ENCODE measurements around the gene SLTM. TPM values are rescaled to one million over a fixed set of nuclear protein-coding genes. Genes with fewer than 3 reads are reported as not detected.

SLTM gene
- 68.6 to 96.0 TPM (median 76.9 TPM) in 5 replicates for total RNA-seq (2022; extraction: Qiagen RNA extraction; ENCODE audit: low read depth)

DNA sequence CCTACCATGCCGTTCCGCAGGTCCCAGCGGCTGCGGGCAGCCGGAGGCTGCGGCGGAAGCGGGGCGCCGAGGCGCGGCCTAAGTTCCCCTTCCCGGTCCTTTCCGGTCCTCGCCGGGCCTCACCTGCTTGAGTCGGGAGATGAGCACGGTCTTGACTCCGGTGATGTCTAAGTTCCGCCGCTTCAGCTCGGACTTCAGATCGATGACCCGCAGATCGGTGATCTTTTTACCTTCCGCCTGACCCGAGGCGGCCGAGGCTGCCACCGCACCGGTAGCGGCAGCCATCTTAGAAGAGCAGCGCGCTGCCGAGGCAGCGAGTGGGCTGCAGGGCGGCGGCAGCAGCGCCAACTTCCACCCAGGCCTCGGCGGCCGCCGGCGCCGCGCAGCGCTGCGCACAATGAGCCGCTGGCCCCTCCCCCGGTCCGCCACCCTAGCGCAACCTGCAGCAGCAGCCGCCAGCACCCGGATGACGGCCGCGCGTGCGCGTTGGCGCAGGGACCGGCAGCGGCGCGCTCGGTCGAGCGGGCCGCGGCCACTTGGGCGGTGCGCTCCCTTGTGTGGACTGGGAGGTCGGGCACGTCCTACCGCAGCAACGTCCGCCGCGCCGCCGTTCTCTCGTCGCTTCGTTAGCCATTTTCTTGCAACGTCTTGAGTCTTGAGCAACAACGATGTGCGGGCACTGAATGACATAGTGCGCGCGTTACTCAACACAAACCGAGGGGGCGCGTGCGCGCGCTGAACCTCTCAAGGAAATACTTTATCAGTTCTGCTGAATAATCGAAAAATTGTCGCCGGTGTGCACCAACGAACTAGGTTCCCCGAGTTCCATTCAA is at the start of gene SLTM:
TSS of gene SLTM (minus strand) at position 399 of the 833 bp plus-strand sequence. CDS start at position 285, 114 bp downstream.

Other genes starting within 250 kb of the SLTM start
- 76.6 to 157 TPM (median 126 TPM) in 5 replicates for gene ADAM10, start 184.0 kb downstream of the SLTM start, total RNA-seq (2022; extraction: Qiagen RNA extraction; ENCODE audit: low read depth)
- 1.5 to 5.3 TPM (median 4.3 TPM) in 5 replicates for gene MINDY2, start 162.4 kb downstream of the SLTM start, total RNA-seq (2022; extraction: Qiagen RNA extraction; ENCODE audit: low read depth)
- gene RNF111, start 54.0 kb upstream of the SLTM start, total RNA-seq (2022; extraction: Qiagen RNA extraction; ENCODE audit: low read depth): 19.4 to 24.1 TPM (median 23.3 TPM) in 5 replicates
- gene CCNB2, start 171.5 kb upstream of the SLTM start, total RNA-seq (2022; extraction: Qiagen RNA extraction; ENCODE audit: low read depth): 97.7 to 114 TPM (median 103 TPM) in 5 replicates

All from A549 treated with RU486 at 1 μM for 4 hours (cell line).